Activated CD4-positive, alpha-beta T cell treated with anti-CD3 and anti-CD28 coated beads, Interleukin-2, amount 50 U/mL, for 24 hours (primary cell): Measurements from ENCODE around the gene FBXO34.

Experiments
- DNase-seq, 2 donors: peaks; one replicate each; pipeline ENCODE4 v3.0.0-alpha.2; 2020; ENCODE audit warnings: low read depth in 1 of 2, low spot score in 1 of 2

FBXO34 gene

DNA sequence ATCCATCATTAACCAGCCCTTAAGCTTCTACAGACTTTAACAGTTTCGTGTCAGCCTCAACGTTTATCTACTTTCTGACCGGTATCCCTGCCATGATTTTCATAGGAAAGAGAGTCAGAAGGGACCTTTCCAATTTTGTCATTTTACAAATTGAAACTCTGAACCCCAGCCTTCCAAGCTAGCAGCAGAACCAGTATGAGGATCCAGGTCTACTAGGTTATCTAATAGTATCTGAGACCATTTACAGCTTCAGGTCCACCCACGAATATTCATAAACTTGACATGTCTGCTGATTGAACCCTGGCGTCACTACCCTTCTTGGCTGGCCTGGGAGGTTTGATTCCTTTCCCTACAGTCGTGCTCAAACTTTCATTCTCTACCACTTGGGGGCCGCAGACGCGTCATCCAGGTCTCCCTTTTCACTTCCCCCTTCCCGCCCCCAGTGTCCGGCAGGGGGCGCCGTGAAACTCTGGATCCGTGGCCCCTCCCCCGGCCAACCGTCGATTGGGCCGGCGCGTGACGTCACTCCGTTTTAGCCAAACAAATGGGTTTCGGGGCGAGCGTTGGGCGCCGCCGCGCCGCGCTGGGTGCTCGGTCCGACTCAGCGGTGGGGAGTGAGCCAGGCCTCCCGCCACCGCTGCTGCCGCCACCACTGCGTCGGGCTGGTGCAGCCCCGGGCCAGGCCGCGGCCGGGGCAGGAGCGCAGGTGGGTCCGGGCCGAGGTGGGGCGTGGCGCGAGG, at the start of gene FBXO34:
TSS of gene FBXO34 (plus strand) at position 590 of the 740 bp plus-strand sequence. CDS start 78,970 bp downstream, outside the sequence.
- peak; percentile 99 to 100 for DNase-seq

- DNase-seq = no peak
These were observed 49.3 kb upstream of the FBXO34 start for GRCh38 chr14:55221968-55222367.

GRCh38 chr14:55223364-55223763, 47.9 kb upstream of the FBXO34 start:
- no peak for DNase-seq

DNA sequence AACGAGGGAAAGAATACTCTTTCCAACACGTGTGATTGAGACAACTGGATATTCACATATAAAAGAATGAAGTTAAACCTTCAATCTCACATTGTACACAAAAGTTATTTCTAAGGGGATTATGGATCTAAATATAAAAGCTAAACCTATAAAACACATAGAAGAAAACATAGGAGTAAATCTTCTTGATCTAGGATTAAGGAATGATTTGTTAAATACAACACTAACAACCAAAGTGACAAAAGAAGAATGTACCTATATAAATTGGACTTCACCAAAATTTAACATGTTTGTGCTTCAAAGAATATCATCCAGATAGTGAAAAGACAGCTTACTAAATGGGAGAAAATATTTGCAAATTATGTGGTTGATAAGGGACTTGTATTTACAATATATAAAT, 43.0 kb upstream of the FBXO34 start:
- no peak for DNase-seq

DNA sequence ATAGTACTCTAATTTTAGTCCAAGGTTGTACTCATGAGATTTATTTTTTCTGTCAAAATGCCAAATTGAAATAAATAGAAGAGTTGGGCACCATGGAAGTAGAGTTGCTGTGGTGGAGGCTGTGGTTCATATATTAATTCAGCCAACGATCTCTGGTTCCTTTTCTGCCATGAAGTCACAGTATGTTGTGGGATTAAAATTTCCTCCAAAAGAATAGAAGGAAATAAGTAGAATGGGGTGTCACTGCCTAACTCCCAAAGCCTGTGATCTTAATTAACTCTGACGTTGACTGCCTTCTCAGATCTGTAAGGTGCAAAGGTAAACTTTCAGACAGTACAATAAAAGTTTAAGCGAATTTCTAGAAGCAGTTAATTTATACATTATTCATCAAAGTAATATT, 37.6 kb upstream of the FBXO34 start:
- no peak for DNase-seq

GRCh38 chr14:55238019-55238680, 33.1 kb upstream of the FBXO34 start:
- DNase-seq = no peak

DNA sequence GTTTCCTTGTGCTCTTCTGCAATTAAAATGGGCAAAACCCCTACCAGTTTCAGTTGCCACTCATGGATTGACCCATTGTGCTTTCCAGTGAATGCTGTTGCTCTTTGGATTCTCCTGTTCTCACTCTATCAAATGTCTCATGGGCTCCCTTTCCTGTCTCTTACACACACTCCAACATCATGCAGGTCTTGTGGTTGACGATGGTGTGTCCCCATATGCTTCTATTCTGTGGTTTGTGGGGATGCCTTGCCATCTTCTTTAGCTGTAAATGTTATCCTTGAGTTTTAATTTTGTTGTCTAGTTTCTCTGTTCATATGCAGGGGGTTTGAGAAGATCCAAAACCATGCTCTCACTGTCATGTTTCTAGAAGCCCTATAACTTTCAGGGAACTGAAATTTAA, 31.9 kb upstream of the FBXO34 start:
- DNase-seq = no peak

DNA sequence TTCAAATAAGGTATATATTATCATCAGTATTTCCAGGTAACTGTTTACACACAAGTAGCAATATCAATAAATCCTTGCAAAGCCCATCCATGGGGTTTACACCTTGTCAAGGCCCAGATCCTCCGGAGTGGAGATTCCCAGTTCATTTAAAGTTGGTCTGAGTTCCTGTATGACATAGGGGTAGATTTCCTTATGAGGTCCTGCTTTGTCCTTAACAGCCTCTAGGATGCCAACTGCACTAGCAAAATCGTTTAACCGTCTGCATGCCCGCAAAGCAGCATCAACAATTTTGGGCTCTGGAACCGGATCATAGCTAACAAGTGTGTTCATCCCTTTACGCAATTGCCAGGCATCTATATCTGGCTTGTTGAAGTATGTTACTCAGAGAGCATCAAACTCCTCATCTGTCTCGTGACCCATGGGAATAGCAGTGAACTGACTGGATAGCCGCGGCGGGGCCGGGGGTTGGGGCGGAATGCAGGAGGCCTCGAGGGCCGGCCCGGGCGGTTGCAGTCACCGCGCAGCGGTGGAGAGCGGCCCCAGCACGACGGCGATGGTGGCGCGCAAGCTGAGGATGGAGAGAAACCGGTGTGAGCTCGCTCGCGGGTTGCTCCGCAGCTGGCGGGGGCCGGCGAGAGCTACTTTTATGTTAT, 30.6 kb upstream of the FBXO34 start:
- no peak for DNase-seq

- DNase-seq = no peak
These were observed 29.5 kb upstream of the FBXO34 start for GRCh38 chr14:55241673-55242072.

DNA sequence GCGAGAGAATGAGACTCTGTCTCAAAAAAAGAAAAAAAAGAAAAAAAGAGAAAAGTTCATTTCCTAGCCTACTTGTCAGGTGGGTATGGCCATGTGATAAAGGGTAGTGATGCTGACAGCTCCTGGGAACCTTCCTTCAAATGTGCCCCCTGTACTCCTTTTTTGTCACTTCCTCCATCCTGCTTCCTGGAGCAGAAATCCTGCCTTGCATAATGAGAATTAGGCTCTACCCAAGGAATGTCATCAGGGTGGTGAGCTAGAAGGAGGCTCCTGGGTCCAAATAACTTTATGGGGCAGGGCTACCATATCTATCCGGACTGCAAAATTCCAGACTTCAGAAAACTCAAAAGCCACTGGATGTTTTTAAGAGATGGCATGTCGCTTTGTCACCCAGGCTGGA, 27.8 kb upstream of the FBXO34 start:
- no peak for DNase-seq

DNA sequence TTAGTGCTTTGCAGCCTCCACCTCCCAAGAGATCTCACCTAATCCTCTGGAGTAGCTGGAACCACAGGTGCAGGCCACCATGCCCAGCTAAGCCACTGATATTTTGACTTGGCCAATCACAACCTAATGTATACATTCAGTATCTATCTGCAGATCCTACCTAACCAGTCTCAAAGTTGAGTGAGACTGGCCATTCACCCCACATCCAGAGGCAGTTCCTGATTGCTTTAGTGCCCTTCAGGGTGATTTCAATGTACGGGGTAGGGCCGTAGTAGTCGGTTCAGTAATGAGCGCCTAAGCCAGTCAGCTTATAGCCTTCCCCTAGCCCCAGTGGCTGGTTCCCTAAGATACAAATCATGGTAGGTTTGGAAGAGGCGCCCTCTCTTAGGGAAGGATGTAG, 27.4 kb upstream of the FBXO34 start:
- DNase-seq = no peak

- peak in 1 of 2 donors; percentile 16 for DNase-seq
These were observed 25.5 kb upstream of the FBXO34 start for GRCh38 chr14:55245657-55246268.

DNA sequence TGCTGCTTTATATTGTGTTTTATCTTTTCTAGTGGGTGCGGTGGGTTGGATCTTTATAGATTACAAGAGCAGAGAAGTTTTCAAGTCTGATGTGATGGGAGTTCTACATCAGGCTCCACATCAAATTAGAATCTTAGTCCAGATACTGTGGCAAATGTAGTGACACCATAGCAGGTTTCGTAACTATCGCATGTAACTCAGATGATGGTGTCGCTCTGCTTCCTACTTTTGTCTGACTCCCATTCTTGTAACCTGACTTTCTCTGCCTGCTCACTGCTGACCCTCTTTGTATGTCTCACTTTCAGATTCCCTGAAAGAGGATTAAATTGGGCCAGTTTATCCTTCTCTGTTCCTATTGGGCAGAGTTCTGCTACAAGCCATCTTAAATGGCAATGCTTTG, 22.8 kb upstream of the FBXO34 start:
- no peak for DNase-seq

- DNase-seq = no peak
These were observed 21.8 kb upstream of the FBXO34 start for GRCh38 chr14:55249423-55249822.

DNA sequence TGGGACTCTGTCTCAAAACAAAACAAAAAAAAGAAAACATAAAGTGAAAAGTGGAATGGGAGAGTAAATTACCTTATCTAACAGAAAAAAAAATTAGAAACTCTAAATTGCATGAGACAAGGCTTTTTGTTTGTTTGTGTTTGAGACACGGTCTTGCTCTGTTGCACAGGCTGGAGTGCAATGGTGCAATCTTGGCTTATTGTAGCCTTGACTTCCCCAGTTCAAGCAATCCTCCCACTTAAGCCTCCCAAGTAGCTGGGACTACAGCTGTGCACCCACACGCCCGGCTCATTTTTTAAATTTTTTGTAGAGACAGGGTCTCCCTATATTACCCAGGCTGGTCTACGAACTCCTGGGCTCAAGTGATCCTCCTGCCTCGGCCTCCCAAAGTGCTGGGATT, 17.9 kb upstream of the FBXO34 start:
- DNase-seq = no peak

- no peak for DNase-seq
These were observed 16.6 kb upstream of the FBXO34 start for GRCh38 chr14:55254581-55254980.

- DNase-seq = no peak
These were observed 15.2 kb upstream of the FBXO34 start for GRCh38 chr14:55255979-55256378.

GRCh38 chr14:55256586-55256985, 14.6 kb upstream of the FBXO34 start:
- no peak for DNase-seq

- DNase-seq = no peak
These were observed 6.0 kb upstream of the FBXO34 start for GRCh38 chr14:55265197-55265596.

- no peak for DNase-seq
These were observed 3.4 kb upstream of the FBXO34 start for GRCh38 chr14:55267820-55268219.

DNA sequence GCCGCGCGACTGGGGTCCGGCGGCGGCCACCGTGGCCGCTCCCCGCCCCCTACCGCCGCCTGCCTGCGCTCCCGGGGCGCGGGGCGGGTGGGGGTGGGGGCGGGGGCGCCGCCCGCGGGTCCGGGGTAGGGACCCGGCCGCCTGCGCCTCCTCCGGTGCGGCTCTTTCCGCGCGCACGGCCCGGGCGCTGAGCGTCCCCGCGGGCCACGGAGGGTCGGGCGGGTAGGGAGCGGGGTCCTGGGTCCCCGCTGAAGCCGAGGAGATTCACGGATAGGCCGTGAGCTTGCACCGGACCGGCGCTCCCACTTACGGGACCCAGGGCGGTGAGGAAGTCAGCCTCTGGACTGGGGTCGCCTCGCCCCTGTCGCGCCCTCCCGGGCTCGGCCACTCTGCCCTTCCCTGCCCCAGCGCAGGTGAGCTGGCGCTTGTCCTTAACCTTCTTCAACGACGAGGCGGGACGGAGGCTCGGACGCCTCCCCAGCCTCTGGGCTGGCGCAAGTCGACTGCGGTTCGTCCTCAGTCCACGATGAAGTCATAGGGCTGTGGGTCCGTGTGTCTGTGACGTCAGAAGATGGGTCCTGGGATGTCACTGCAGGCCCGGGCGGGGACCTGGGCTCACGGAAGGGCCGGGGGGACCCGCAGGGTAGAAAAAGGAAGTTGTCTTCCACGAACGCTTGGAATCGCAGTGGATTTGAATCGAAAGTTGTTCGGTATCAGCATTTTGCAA, 514 bp downstream of the FBXO34 start:
- DNase-seq = peak; percentile 28 to 32
